ENCODE data around the gene NECTIN1.

Gene NECTIN1

DNA sequence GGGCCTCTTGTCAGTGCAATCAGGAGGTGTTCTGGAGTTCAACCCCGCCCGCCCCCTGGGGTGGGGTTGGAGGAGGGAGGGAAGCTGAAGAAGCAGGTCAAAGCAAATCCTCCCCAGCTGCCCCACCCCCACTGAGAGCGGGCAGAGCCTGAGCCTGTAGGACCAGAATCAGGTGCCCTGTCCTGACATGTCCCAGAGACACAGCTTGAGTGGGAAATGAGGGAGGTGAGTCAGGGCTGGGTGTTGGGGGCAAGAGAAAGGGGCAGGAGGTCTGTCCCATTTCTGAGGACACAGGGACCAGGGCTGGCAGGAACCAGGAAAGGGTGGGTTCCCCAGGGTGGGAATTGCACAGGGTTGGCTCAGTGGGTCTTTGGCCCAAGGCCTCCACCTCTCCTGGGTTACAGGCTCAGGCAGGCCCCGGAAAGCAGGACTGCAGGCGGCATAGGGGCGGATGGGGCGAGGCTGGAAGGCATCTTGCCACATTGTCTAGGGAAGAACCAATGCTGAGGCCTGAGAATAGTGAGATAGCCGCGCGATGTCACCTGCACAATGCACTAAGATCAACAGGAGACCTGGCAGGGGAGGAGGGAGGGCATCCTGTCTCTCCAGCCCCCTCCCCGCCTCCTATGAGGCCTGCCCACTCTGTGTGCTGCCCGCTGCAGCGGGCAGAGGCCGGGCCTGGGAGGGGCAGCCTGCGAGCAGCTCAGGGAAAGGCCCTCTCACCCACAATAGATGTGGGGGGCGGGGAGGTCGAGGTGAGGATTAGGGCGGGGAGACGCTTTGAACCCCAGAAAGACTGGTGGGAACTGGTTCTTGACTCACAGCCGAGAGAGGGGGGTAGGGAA is 32.4 kb downstream of the NECTIN1 start:
- no peak for TF ChIP-seq CTCF (IDR thresholded peaks at IDR 0.05; ENCODE audit: control insufficient read depth, insufficient read depth, low read depth, low read length, missing control alignments)
- no peak overlapping the region for H3K4me3 ChIP-seq (ENCODE audit: control insufficient read depth, low read depth, low read length)
- no peak for DNase-seq (ENCODE audit: low read depth)

DNA sequence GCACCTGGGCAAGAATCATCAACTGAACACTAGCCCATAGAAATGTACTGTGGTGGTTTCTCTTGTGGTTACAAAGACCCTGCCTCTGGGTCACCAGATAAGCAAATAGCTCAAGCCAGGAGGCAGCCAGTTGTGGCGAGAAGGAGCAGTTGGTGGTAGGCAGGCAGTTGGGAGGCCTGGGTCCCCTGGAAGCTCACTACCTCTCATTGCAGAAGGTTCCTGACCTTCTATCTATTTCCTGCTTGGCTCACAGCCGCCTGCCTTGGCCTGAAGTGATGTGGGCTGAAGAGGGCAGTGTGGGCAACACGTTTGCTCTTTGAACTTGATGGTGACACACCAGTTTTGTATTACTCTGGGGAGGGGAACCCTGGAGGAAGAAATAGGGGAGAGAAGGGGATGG is 34.7 kb downstream of the NECTIN1 start:
- no peak overlapping the region for H3K4me3 ChIP-seq (ENCODE audit: control insufficient read depth, low read depth, low read length)
- TF ChIP-seq CTCF (IDR thresholded peaks at IDR 0.05; ENCODE audit: control insufficient read depth, insufficient read depth, low read depth, low read length, missing control alignments) = no peak
- no peak for DNase-seq (ENCODE audit: low read depth)

DNA sequence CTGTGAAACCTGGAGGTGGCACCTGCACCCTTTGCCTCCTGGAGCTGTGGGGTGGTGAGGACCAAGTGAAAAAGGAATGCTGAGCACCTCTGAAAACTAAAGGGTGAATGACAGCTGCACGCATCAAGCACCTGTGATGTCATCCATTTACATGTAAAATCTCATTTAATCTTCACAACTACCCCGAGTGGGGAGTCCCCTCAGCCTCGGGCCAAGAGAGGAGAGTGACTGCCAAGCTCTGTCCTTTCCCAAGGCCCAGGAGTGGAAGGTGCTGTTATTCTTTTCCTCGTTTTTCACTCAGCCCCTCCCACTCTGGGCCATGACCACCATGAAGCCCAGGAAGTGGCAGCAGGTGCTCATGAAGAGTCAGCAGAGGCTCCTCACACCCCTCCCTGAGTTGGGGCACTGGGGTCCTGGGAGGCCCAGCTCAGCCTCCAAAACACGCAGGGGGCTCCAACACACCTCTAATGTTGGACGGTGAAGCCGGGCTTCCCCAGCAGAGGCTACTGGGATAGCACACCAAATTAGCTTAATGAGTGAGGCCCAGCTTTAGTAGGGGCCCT is 35.7 kb downstream of the NECTIN1 start:
- no peak overlapping the region for H3K4me3 ChIP-seq (ENCODE audit: control insufficient read depth, low read depth, low read length)
- DNase-seq (ENCODE audit: low read depth) = no peak
- no peak for TF ChIP-seq CTCF (IDR thresholded peaks at IDR 0.05; ENCODE audit: control insufficient read depth, insufficient read depth, low read depth, low read length, missing control alignments)

DNA sequence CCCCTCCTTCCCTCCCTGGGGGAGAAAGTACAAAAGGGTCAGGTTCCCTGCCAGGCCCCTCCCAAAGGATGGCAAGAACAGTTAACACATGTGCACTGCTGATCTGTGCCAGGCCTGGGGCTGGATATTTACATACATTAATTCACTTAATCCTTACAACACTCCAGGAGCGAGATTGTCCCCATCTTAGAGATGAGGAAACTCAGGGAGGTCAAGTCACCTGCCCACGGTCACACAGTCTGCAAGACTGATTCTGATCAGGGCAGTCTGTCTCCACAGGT is 36.5 kb downstream of the NECTIN1 start:
- no peak for TF ChIP-seq CTCF (IDR thresholded peaks at IDR 0.05; ENCODE audit: control insufficient read depth, insufficient read depth, low read depth, low read length, missing control alignments)
- no peak overlapping the region for H3K4me3 ChIP-seq (ENCODE audit: control insufficient read depth, low read depth, low read length)
- DNase-seq (ENCODE audit: low read depth) = no peak

DNA sequence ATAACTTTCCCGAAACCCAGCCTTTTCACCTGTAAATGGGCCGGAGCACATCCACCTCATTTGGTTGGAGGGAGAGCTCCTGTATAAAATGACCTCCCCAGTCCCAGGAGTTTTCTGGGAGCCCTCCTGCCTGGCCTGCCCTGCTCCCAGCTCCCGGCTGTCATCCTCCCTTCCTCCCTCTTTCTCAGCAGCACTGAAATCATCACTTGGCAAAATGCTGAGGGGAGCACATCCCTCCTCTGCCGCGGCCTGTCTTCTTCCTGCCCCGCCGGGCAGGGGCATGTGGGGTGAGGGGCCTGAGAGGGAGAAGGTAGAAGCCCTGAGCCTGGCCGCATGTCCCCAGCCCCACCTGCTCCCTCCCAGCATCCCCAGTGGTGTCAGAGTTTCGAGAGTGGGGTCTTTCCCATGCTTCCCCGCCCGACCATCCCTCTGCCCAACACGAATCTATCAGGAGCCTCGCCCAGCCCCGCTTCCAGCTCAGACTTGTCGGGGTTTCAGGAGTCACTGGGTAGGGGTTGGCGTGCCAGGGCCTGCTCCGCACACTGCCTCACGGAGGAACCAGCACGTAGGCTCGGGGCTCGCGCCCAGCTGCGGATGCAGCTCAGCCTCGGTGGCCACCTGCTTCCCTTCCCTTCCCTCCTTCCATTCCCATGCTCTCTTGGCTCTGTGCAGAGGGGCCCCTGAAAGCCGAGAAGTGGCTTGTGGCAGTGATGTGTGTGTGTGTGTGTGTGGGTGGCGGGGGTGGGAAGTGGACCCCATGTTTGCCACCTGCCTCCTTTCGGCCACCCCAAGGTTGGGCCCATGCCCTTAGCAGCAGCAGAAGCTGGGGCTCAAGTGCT is 37.1 kb downstream of the NECTIN1 start:
- H3K4me3 ChIP-seq (ENCODE audit: control insufficient read depth, low read depth, low read length) = no peak overlapping the region
- no peak for TF ChIP-seq CTCF (IDR thresholded peaks at IDR 0.05; ENCODE audit: control insufficient read depth, insufficient read depth, low read depth, low read length, missing control alignments)
- no peak for DNase-seq (ENCODE audit: low read depth)

GRCh38 chr11:119691020-119691666 is 37.9 kb downstream of the NECTIN1 start:
- no peak overlapping the region for H3K4me3 ChIP-seq (ENCODE audit: control insufficient read depth, low read depth, low read length)
- no peak for DNase-seq (ENCODE audit: low read depth)
- TF ChIP-seq CTCF (IDR thresholded peaks at IDR 0.05; ENCODE audit: control insufficient read depth, insufficient read depth, low read depth, low read length, missing control alignments) = no peak

Data from AG09309 (cell line).